Body of pancreas (tissue), 4 donors: ENCODE measurements around the gene RBSN. TPM values are rescaled to one million over a fixed set of nuclear protein-coding genes. Genes with fewer than 3 reads are reported as not detected.

Source experiments
- ATAC-seq: fragments of 150-250 bp; one replicate; pipeline ENCODE4 v1.9.1; 2016
- DNase-seq, 4 donors: peaks; one replicate each; pipeline ENCODE4 v3.0.0-alpha.2; 2019
- H3K27ac ChIP-seq, 4 donors: fragments of 200-600 bp; sonication (generic); 1 replicate in 3 of 4; 2 replicates in 1 of 4; pipeline versions ENCODE4 v1.5.1 to v1.6.1; 2016 to 2019; ENCODE audit warnings: mild to moderate bottlenecking in 1 of 4, mixed read lengths in 1 of 4, moderate library complexity in 1 of 4
- H3K27me3 ChIP-seq, 2 donors: fragments of 200-600 bp; sonication (generic); one replicate each; pipeline ENCODE4 v1.6.0; 2016; ENCODE audit warnings: mild to moderate bottlenecking in 1 of 2
- H3K36me3 ChIP-seq, 2 donors: fragments of 200-600 bp; sonication (generic); replicated peaks in 1 of 2; 2 replicates each; pipeline ENCODE4 v1.5.1; 2016; ENCODE audit warnings: low read depth in 2 of 2; ENCODE audit not compliant: insufficient read depth in 1 of 2
- H3K4me1 ChIP-seq: fragments of 200-600 bp; sonication (generic); one replicate; pipeline ENCODE4 v1.6.0; 2016
- H3K4me3 ChIP-seq, 2 donors: fragments of 200-600 bp; sonication (generic); 1 replicate in 1 of 2; 2 replicates in 1 of 2; pipeline ENCODE4 v1.5.1; 2016 to 2019
- H3K9me3 ChIP-seq, 3 donors: fragments of 200-600 bp; sonication (generic); 1 replicate in 2 of 3; 2 replicates in 1 of 3; pipeline ENCODE4 v1.5.1; 2016
- POLR2A ChIP-seq, 3 donors: fragments of 450-650 bp; IDR thresholded peaks; one replicate each; pipeline ENCODE4 v1.6.1; 2016; ENCODE audit warnings: antibody characterized with exemption in 3 of 3, mild to moderate bottlenecking in 2 of 3
- WGBS, 2 donors: methylation state at CpG; one replicate each; pipeline ENCODE4 v1.1.5; 2017; 5-methylcytosine and 5-hydroxymethylcytosine counted together
- intact Hi-C: fragments of 100-400 bp; cut with DNase I; formaldehyde crosslinking; loops from one replicate; pipeline ENCODE4 v1.15.1; 2023
- total RNA-seq, 2 donors: library from RNA; depleted of rRNA; stranded (reverse); fragments of >200 nt; gene quantifications; one replicate each; pipeline ENCODE4 v1.1.0, GENCODE V29; 2016
- TF ChIP-seq, protein P1 (sequence below), 7 experiments: fragments of 450-650 bp in 4 of 7; fragments of 200-600 bp in 3 of 7; sonication (generic) in 3 of 7; IDR thresholded peaks; one replicate each; pipeline ENCODE4 v1.5.1; 2016 to 2019; ENCODE audit warnings: antibody characterized with exemption in 7 of 7

The RBSN gene
- total RNA-seq, 2 donors from 2014 or later: 9.1 to 9.2 TPM

DNA sequence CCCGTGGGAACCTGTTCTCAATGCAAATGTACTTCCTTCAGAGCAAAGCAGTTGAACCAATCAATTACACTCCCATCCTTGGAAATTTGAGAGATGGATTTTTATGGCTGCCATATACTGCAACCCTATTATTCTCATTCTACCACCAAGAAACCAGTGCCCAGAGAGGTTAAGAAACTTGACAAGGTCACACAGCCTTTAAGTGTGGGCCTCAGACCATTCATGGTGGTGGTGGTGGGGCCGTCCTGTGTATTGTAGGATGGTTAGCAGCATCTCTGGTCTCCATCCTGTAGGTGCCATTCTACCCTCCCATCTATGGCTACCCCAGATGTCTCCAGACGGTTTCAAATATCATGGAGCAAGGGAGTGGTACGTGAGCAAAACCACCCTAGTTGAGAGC, 23.4 kb upstream of the RBSN start:
- Histone ChIP-seq H3K9me3 (no peaks in the 10 kb centered on the region), H3K4me1 (peaks cover 6% of the 10 kb centered on the region), H3K36me3 (no peaks in the 10 kb centered on the region), H3K4me3 (no peak overlapping the region), H3K27ac (no peak overlapping the region), H3K27me3 (no peaks in the 10 kb centered on the region)
- intact Hi-C loops: no loop called here
- DNase-seq (no peak), ATAC-seq (no peak)
- 86 to 88% methylated on average over 4 of the region's 4 CpGs for WGBS, 2 donors
- no peak for TF ChIP-seq POLR2A (IDR thresholded peaks at IDR 0.05)
- TF ChIP-seq, protein P1, sequence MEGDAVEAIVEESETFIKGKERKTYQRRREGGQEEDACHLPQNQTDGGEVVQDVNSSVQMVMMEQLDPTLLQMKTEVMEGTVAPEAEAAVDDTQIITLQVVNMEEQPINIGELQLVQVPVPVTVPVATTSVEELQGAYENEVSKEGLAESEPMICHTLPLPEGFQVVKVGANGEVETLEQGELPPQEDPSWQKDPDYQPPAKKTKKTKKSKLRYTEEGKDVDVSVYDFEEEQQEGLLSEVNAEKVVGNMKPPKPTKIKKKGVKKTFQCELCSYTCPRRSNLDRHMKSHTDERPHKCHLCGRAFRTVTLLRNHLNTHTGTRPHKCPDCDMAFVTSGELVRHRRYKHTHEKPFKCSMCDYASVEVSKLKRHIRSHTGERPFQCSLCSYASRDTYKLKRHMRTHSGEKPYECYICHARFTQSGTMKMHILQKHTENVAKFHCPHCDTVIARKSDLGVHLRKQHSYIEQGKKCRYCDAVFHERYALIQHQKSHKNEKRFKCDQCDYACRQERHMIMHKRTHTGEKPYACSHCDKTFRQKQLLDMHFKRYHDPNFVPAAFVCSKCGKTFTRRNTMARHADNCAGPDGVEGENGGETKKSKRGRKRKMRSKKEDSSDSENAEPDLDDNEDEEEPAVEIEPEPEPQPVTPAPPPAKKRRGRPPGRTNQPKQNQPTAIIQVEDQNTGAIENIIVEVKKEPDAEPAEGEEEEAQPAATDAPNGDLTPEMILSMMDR (IDR thresholded peaks at IDR 0.05): no peak

DNA sequence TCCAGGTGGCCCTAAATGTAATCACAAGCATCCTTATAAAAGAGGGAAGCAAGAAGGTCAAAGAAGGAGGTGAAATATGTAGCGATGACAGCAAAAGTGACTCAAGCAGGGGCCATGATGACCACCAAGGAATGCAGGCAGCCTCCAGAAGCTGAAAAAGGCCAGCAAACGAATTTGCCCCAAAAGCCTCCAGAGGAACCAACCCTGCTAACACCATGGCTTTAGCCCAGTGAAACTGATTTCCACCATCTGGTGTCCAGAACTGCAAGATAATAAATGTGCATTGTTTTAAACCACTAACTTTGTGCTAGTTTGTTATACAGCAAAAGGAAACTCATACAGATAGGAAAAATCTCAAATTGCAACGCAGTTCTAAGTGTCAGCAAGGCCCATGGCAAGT, 23.0 kb upstream of the RBSN start:
- TF ChIP-seq, protein P1 (IDR thresholded peaks at IDR 0.05): no peak
- TF ChIP-seq POLR2A (IDR thresholded peaks at IDR 0.05): no peak
- no peak for DNase-seq
- intact Hi-C loops: no loop called here
- no peak for ATAC-seq
- Histone ChIP-seq H3K4me1 (peaks cover 6% of the 10 kb centered on the region), H3K27me3 (no peaks in the 10 kb centered on the region), H3K4me3 (no peak overlapping the region), H3K36me3 (no peaks in the 10 kb centered on the region), H3K27ac (no peak overlapping the region), H3K9me3 (no peaks in the 10 kb centered on the region)
- 61 to 70% methylated on average over 3 of the region's 3 CpGs for WGBS, 2 donors

DNA sequence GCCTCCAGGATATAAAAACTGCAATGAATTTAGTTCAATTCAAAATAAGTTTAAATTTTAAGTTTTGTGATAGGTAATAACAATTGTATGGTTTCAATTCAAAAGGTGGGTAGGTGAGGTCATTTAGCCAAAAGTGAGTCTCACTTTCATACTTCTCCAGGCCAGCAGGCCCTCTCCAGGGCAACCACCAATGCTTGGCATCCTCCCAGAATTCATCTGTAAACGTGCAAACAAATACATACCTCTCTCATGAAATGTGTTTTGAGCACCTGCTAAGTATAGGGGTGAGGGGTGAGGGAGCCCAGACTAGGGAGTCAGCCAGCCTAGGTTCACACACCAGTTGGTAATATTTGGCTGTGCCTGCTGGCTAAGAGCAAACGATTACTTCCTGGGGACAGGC, 22.0 kb upstream of the RBSN start:
- DNase-seq: no peak
- WGBS, 2 donors: 18 to 22% methylated on average over 2 of the region's 2 CpGs
- Histone ChIP-seq H3K4me3 (no peak overlapping the region), H3K4me1 (peaks cover 6% of the 10 kb centered on the region), H3K36me3 (no peaks in the 10 kb centered on the region), H3K27ac (no peak overlapping the region), H3K27me3 (no peaks in the 10 kb centered on the region), H3K9me3 (no peaks in the 10 kb centered on the region)
- no peak for TF ChIP-seq POLR2A (IDR thresholded peaks at IDR 0.05)
- TF ChIP-seq, protein P1 (IDR thresholded peaks at IDR 0.05): no peak
- no peak for ATAC-seq
- intact Hi-C loops: no loop called here

DNA sequence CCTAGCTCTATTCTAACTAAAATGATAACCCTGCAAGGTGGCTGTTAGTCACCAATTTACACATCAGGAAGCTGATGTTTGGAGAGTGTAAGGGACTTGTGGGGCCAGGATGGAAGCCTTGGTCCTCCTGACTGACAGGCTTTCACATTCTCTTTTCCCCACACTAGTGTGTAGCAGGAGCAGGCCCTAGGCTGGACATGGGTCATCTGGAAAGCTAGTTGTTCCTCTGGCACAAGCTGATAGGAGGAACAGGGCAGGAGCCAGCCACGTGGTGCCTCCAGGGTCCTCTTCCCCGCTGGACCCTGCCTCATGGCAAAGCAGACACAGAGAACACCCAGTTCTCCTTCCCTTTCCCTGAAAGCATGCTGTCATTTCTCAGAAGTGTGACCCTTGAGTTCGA, 18.1 kb upstream of the RBSN start:
- no peak for TF ChIP-seq POLR2A (IDR thresholded peaks at IDR 0.05)
- TF ChIP-seq, protein P1 (IDR thresholded peaks at IDR 0.05): no peak
- Histone ChIP-seq H3K4me3 (no peak overlapping the region), H3K36me3 (no peaks in the 10 kb centered on the region), H3K4me1 (peaks cover 6% of the 10 kb centered on the region), H3K9me3 (no peaks in the 10 kb centered on the region), H3K27ac (no peak overlapping the region), H3K27me3 (no peaks in the 10 kb centered on the region)
- ATAC-seq (no peak), DNase-seq (no peak)
- 76 to 100% methylated on average over 1 to 3 of the region's 3 CpGs for WGBS, 2 donors
- intact Hi-C loops: no loop called here

DNA sequence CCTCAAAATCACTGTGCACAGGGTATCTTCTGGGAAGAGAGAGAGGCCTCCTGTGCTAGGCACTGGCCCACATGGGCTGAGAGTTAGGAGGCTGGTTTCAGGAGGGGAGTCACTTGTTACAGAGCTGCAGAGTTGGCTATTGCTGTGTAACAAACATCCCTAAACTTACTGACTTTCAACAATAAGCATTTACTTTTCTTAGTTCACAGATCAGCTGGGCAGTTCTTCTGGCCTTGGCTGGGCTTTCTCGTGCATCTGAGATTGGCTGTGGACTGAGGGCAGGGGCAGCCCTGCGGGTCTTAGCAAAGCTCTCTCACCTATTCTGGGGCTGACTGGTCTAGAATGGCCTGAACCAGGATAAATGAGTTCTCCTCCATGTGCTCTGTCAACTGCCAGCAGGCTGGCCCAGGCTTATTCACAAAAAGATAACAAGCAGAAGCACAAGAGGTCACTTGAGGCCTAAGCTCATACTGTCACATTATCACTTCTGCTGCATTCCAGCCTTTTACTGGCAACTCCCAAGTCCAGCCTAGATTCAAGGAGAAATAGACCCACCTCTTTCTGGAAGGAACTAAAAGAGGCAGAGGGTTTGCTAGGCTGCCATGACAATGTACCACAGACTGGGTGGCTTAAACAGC, 17.2 kb upstream of the RBSN start:
- no peaks in the 10 kb centered on the region for H3K27me3 ChIP-seq
- H3K36me3 ChIP-seq: no peaks in the 10 kb centered on the region
- no peak for ATAC-seq
- TF ChIP-seq, protein P1 (IDR thresholded peaks at IDR 0.05): no peak
- no peak for TF ChIP-seq POLR2A (IDR thresholded peaks at IDR 0.05)
- H3K4me3 ChIP-seq: no peak overlapping the region
- no peak overlapping the region for H3K27ac ChIP-seq
- 100% methylated on average over 2 of the region's 2 CpGs for WGBS, 2 donors
- intact Hi-C loops: no loop called here
- DNase-seq: no peak
- H3K4me1 ChIP-seq: peaks cover 6% of the 10 kb centered on the region
- H3K9me3 ChIP-seq: no peaks in the 10 kb centered on the region
